Glutamatergic neuron (in vitro differentiated cells): ENCODE data around the gene DCAF10. TPM values are rescaled to one million over a fixed set of nuclear protein-coding genes. Genes with fewer than 3 reads are reported as not detected.

Experiments used
- DNase-seq: peaks from one replicate; pipeline ENCODE4 v3.0.0; 2022
- H3K27ac Mint-ChIP-seq: one replicate; pipeline ENCODE4 v1.8.0; 2020; ENCODE audit warnings: mild to moderate bottlenecking, mixed read lengths, inconsistent platforms; ENCODE audit not compliant: unreplicated experiment
- H3K27me3 Mint-ChIP-seq: one replicate; pipeline ENCODE4 v1.8.0; 2020; ENCODE audit warnings: mild to moderate bottlenecking, moderate library complexity, mixed read lengths, inconsistent platforms; ENCODE audit not compliant: unreplicated experiment
- H3K36me3 Mint-ChIP-seq: one replicate; pipeline ENCODE4 v1.8.0; 2020; ENCODE audit warnings: mild to moderate bottlenecking, mixed read lengths, inconsistent platforms; ENCODE audit not compliant: unreplicated experiment
- H3K4me1 Mint-ChIP-seq: one replicate; pipeline ENCODE4 v1.8.0; 2020; ENCODE audit warnings: mild to moderate bottlenecking, low read depth, mixed read lengths, inconsistent platforms; ENCODE audit not compliant: unreplicated experiment
- H3K4me3 Mint-ChIP-seq: one replicate; pipeline ENCODE4 v1.8.0; 2020; ENCODE audit warnings: mild to moderate bottlenecking, mixed read lengths, inconsistent platforms; ENCODE audit not compliant: unreplicated experiment
- H3K9me3 Mint-ChIP-seq: one replicate; pipeline ENCODE4 v1.8.0; 2020; ENCODE audit warnings: mild to moderate bottlenecking, moderate library complexity, mixed read lengths, inconsistent platforms; ENCODE audit not compliant: unreplicated experiment
- CTCF ChIP-seq: fragments of 200-600 bp; sonication (generic); IDR thresholded peaks from one replicate; pipeline ENCODE4 v1.5.0; 2021; ENCODE audit not compliant: partially characterized antibody, unreplicated experiment
- total RNA-seq: library from RNA; stranded (reverse); fragmentation: NEBNext Ultra II Directional; extraction: Animal tissue kit (Norgen Biotek cat#: 25700); gene quantifications from one replicate; pipeline ENCODE4 v1.2.1, GENCODE V29; 2021; ENCODE audit not compliant: unreplicated experiment

DCAF10 gene
- total RNA-seq, 1 donor from 2014 or later, result 19.3 TPM

GRCh38 chr9:37903647-37904444 is 103.2 kb downstream of the DCAF10 start, which contains the start of gene SLC25A51:
Gene SLC25A51 (minus strand): TSS chr9:37904127. CDS start chr9:37888550, 15,577 bp downstream.
- peak; percentile 96 for TF ChIP-seq CTCF
- H3K27me3 Mint-ChIP-seq, result peaks cover 2% of the 10 kb centered on the region
- peak within 1 kb of the TSS; percentile 80 for H3K27ac Mint-ChIP-seq
- peak within 1 kb of the TSS; percentile 95 for H3K4me3 Mint-ChIP-seq
- H3K9me3 Mint-ChIP-seq, result peaks cover 8% of the 10 kb centered on the region
- DNase-seq, result peak; percentile 97
- H3K36me3 Mint-ChIP-seq, result no peaks in the 10 kb centered on the region
- H3K4me1 Mint-ChIP-seq, result peaks cover 17% of the 10 kb centered on the region

- no peak for DNase-seq
- H3K9me3 Mint-ChIP-seq, result peaks cover 8% of the 10 kb centered on the region
- peaks cover 2% of the 10 kb centered on the region for H3K27me3 Mint-ChIP-seq
- H3K36me3 Mint-ChIP-seq, result no peaks in the 10 kb centered on the region
- peak; percentile 57 for TF ChIP-seq CTCF
- peak overlapping the region; percentile 80 for H3K27ac Mint-ChIP-seq
- peaks cover 17% of the 10 kb centered on the region for H3K4me1 Mint-ChIP-seq
- peak overlapping the region; percentile 83 for H3K4me3 Mint-ChIP-seq
Measured at GRCh38 chr9:37904445-37905130, 104.0 kb downstream of the DCAF10 start.

GRCh38 chr9:37905131-37905505 is 104.5 kb downstream of the DCAF10 start:
- no peak for DNase-seq
- peaks cover 8% of the 10 kb centered on the region for H3K9me3 Mint-ChIP-seq
- H3K4me1 Mint-ChIP-seq, result peaks cover 17% of the 10 kb centered on the region
- TF ChIP-seq CTCF, result no peak
- no peaks in the 10 kb centered on the region for H3K36me3 Mint-ChIP-seq
- H3K27ac Mint-ChIP-seq, result peak overlapping the region; percentile 12
- peaks cover 3% of the 10 kb centered on the region for H3K27me3 Mint-ChIP-seq
- H3K4me3 Mint-ChIP-seq, result peak overlapping the region; percentile 83

- no peak for TF ChIP-seq CTCF
- peak overlapping the region; percentile 55 for H3K27ac Mint-ChIP-seq
- no peak for DNase-seq
- H3K4me3 Mint-ChIP-seq, result peak overlapping the region; percentile 38
- peaks cover 4% of the 10 kb centered on the region for H3K27me3 Mint-ChIP-seq
- no peaks in the 10 kb centered on the region for H3K36me3 Mint-ChIP-seq
- peaks cover 17% of the 10 kb centered on the region for H3K4me1 Mint-ChIP-seq
- H3K9me3 Mint-ChIP-seq, result peaks cover 8% of the 10 kb centered on the region
Measured at GRCh38 chr9:37905776-37906175, 105.2 kb downstream of the DCAF10 start.
